Endothelial cell of umbilical vein (primary cell): Measurements from ENCODE around the gene FNDC8. TPM values are rescaled to one million over a fixed set of nuclear protein-coding genes. Genes with fewer than 3 reads are reported as not detected.

Experiments used
- BruUV-seq: library from RNA; stranded (reverse); fragments of 400-500 nt; replicated peaks from 2 replicates; lab custom pipeline; 2021; lab: Mats Ljungman, UMichigan
- CTCF ChIA-PET: fragments of 300-600, 350-600 bp; sonication (Branson Sonifier 250); formaldehyde crosslinking; loops from one replicate; lab custom pipeline; 2021; ENCODE audit warnings: antibody characterized with exemption, inconsistent platforms; lab: Charles Lee
- POLR2A ChIA-PET: fragments of 300-600, 350-600 bp; sonication (Branson Sonifier 250); formaldehyde crosslinking; loops from one replicate; lab custom pipeline; 2021; ENCODE audit warnings: antibody characterized with exemption, inconsistent platforms; lab: Charles Lee
- DNase-seq: peaks from one replicate; pipeline ENCODE4 v3.0.0-alpha.2; 2011; ENCODE audit warnings: low read depth, low spot score
- FAIRE-seq: peaks from 2 replicates; lab custom pipeline; 2011; peaks lifted over from hg19 to GRCh38; lab: Jason Lieb, UNC
- H2AFZ ChIP-seq: 2 replicates; pipeline ENCODE4 v1.6.0; 2012; ENCODE audit warnings: low read depth, low read length, control low read depth, inconsistent platforms
- H3K27ac ChIP-seq: 2 replicates; pipeline ENCODE4 v1.5.1; 2011; ENCODE audit warnings: low read depth, mild to moderate bottlenecking, control low read depth, low read length, moderate library complexity; ENCODE audit not compliant: insufficient read depth
- H3K27me3 ChIP-seq, 2 experiments: 2 replicates each; pipeline versions ENCODE4 v1.6.0 to v1.6.1; 2011; ENCODE audit warnings: low read length in 2 of 2, mixed read lengths in 1 of 2; ENCODE audit not compliant: control insufficient read depth in 2 of 2, insufficient read depth in 2 of 2
- H3K36me3 ChIP-seq, 2 experiments: 2 replicates in 1 of 2; 3 replicates in 1 of 2; pipeline ENCODE4 v1.5.1; 2011; ENCODE audit warnings: low read length in 2 of 2, mild to moderate bottlenecking in 1 of 2, moderate library complexity in 1 of 2; ENCODE audit not compliant: control insufficient read depth in 2 of 2, insufficient read depth in 2 of 2; ENCODE audit errors: extremely low read depth in 1 of 2
- H3K4me1 ChIP-seq: 3 replicates; pipeline ENCODE4 v1.5.1; 2011; ENCODE audit warnings: mild to moderate bottlenecking, low read length; ENCODE audit not compliant: control insufficient read depth, insufficient read depth; ENCODE audit errors: extremely low read depth
- H3K4me2 ChIP-seq: 2 replicates; pipeline ENCODE4 v1.6.1; 2011; ENCODE audit warnings: low read length, control low read depth, mixed read lengths; ENCODE audit not compliant: insufficient read depth
- H3K4me3 ChIP-seq, 3 experiments: fragments of 200-600 bp in 1 of 3; sonication (generic), shearing (Covaris generic) in 1 of 3; replicated peaks in 1 of 3; 2 replicates each; pipeline ENCODE4 v1.5.1; 2011 to 2016; ENCODE audit warnings: control low read depth in 3 of 3, low read length in 3 of 3, mild to moderate bottlenecking in 2 of 3, inconsistent platforms in 1 of 3, low read depth in 1 of 3, moderate library complexity in 1 of 3; ENCODE audit not compliant: insufficient read depth in 1 of 3
- H3K79me2 ChIP-seq: 2 replicates; pipeline ENCODE4 v1.6.0; 2012; ENCODE audit warnings: low read length, inconsistent platforms; ENCODE audit not compliant: control insufficient read depth, insufficient read depth
- H3K9ac ChIP-seq: replicated peaks from 2 replicates; pipeline ENCODE3; 2011; ENCODE audit warnings: low read length, control low read depth; ENCODE audit not compliant: insufficient read depth; ENCODE audit errors: extremely low read depth
- H3K9me1 ChIP-seq: replicated peaks from 3 replicates; pipeline ENCODE4 v1.6.0; 2011; ENCODE audit warnings: mild to moderate bottlenecking, low read length; ENCODE audit not compliant: control insufficient read depth, insufficient read depth; ENCODE audit errors: extremely low read depth
- H3K9me3 ChIP-seq: replicated peaks from 2 replicates; pipeline ENCODE4 v1.5.1; 2012; ENCODE audit warnings: low read length, inconsistent platforms; ENCODE audit not compliant: control insufficient read depth, insufficient read depth
- H4K20me1 ChIP-seq: replicated peaks from 2 replicates; pipeline ENCODE3; 2011; ENCODE audit warnings: mild to moderate bottlenecking, low read length; ENCODE audit not compliant: control insufficient read depth, insufficient read depth; ENCODE audit errors: extremely low read depth
- EZH2 ChIP-seq: IDR thresholded peaks from 2 replicates; pipeline ENCODE4 v1.6.1; 2012; ENCODE audit warnings: borderline replicate concordance, low read depth, mild to moderate bottlenecking, moderate library complexity, low read length, inconsistent platforms; ENCODE audit not compliant: severe bottlenecking
- FOS ChIP-seq: IDR thresholded peaks from 2 replicates; pipeline ENCODE4 v1.6.1; 2011; ENCODE audit warnings: mild to moderate bottlenecking, low read length, moderate library complexity, borderline replicate concordance; ENCODE audit not compliant: insufficient read depth
- GATA2 ChIP-seq: IDR thresholded peaks from 2 replicates; pipeline ENCODE4 v1.7.0; 2011; ENCODE audit warnings: low read depth, mild to moderate bottlenecking, moderate library complexity, mixed read lengths, low read length; ENCODE audit not compliant: insufficient read length, insufficient read depth
- JUN ChIP-seq: IDR thresholded peaks from 2 replicates; pipeline ENCODE4 v1.6.1; 2011; ENCODE audit warnings: borderline replicate concordance, low read depth; ENCODE audit not compliant: insufficient read length, insufficient read depth
- MYC ChIP-seq: IDR thresholded peaks from one replicate; pipeline ENCODE4 v1.6.1; 2011; ENCODE audit warnings: mild to moderate bottlenecking, low read depth, low read length
- POLR2A ChIP-seq: IDR thresholded peaks from 2 replicates; pipeline ENCODE4 v1.6.1; 2012; ENCODE audit warnings: low read depth, mild to moderate bottlenecking, control low read depth, low read length
- dilution Hi-C: fragments of 300-500 bp; cut with MboI; formaldehyde crosslinking; loops from one replicate; pipeline ENCODE4 v1.15.0; 2019; ENCODE audit warnings: low sequenced_read_pairs; ENCODE audit not compliant: extremely low pct_ligation_motif_present
- intact Hi-C: fragments of 100-400 bp; cut with micrococcal nuclease; formaldehyde crosslinking; loops from one replicate; pipeline ENCODE4 v1.10.0; 2022
- polyA plus RNA-seq, 4 experiments: library from polyadenylated mRNA; depleted of rRNA in 3 of 4; stranded (reverse) in 3 of 4; unstranded in 1 of 4; fragments of >200 nt; gene quantifications; 2 replicates each; pipeline versions ENCODE4 v1.2.1 to v1.2.3, GENCODE V29; 2011 to 2012; ENCODE audit warnings: missing spikeins in 1 of 4
- total RNA-seq: library from RNA; stranded (reverse); gene quantifications from 2 replicates; pipeline ENCODE4 v1.2.3, GENCODE V29; 2021
- TF ChIP-seq, protein P1 (sequence below): IDR thresholded peaks from 2 replicates; pipeline ENCODE4 v1.6.1; 2011; ENCODE audit not compliant: insufficient read depth, insufficient read length
- TF ChIP-seq, protein P2 (sequence below), 2 donors: IDR thresholded peaks; 1 replicate in 1 of 2; 2 replicates in 1 of 2; pipeline ENCODE4 v1.5.1; 2011; ENCODE audit warnings: low read length in 2 of 2, mild to moderate bottlenecking in 2 of 2, moderate library complexity in 2 of 2, control low read depth in 1 of 2, inconsistent platforms in 1 of 2, low read depth in 1 of 2; ENCODE audit not compliant: insufficient read depth in 1 of 2; ENCODE audit errors: extremely low read depth in 1 of 2

Gene FNDC8
- total and polyA plus RNA-seq, 2 donors (not counting 3 experiments of a cell fraction or from before 2014, with no cell fraction given) = not detected

DNA sequence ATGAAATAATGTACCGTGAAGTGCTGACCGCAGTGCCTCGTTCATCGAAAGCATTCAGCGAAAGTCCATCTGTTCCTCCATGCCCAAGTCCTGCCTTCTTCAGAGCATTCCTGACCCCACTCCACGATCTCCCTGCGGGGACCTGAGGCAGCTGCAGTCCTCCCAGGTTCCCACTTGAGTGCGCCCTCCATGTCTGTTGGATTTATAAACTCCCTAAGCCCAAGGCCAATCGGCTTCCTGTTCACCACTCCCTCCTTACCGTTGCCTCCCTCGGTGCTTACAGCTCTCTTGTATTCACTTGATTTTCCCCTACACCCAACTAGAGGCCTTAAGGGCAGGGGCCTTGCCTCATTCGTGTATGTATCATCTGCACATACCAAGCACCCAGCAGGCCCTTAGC is 4.6 kb upstream of the FNDC8 start:
- ChIA-PET CTCF (interaction anchor here (3.0 to 4.7 kb wide), 2 partner anchors 27 to 116 kb away, joined by 20 to 38 read pairs; no protein-coding TSS in a partner anchor), POLR2A (no interaction called here)
- no peak overlapping the region for H2AFZ ChIP-seq
- H3K9me1 ChIP-seq = no peaks in the 10 kb centered on the region
- no peaks in the 10 kb centered on the region for H3K36me3 ChIP-seq
- peaks cover 13% of the 10 kb centered on the region for H3K4me1 ChIP-seq
- H4K20me1 ChIP-seq = no peaks in the 10 kb centered on the region
- DNase-seq = no peak
- H3K79me2 ChIP-seq = peaks cover 9% of the 10 kb centered on the region
- no TSS peak for BruUV-seq
- no peaks in the 10 kb centered on the region for H3K9me3 ChIP-seq
- intact Hi-C loops = no loop called here
- no peak overlapping the region for H3K4me3 ChIP-seq
- FAIRE-seq = no peak
- dilution Hi-C loops = loop anchor here (25.0 kb wide), 1 partner anchor 130 kb away; the partner anchor contains the start of gene LIG3
- H3K4me2 ChIP-seq = no peak overlapping the region
- H3K27ac ChIP-seq = no peak overlapping the region
- H3K9ac ChIP-seq = no peak overlapping the region
- no peak for TF ChIP-seq FOS
- no peak for TF ChIP-seq MYC
- TF ChIP-seq, protein P1, sequence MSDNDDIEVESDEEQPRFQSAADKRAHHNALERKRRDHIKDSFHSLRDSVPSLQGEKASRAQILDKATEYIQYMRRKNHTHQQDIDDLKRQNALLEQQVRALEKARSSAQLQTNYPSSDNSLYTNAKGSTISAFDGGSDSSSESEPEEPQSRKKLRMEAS = no peak
- no peak for TF ChIP-seq EZH2
- TF ChIP-seq POLR2A = no peak
- no peak for TF ChIP-seq GATA2
- TF ChIP-seq JUN = no peak
- TF ChIP-seq, protein P2, sequence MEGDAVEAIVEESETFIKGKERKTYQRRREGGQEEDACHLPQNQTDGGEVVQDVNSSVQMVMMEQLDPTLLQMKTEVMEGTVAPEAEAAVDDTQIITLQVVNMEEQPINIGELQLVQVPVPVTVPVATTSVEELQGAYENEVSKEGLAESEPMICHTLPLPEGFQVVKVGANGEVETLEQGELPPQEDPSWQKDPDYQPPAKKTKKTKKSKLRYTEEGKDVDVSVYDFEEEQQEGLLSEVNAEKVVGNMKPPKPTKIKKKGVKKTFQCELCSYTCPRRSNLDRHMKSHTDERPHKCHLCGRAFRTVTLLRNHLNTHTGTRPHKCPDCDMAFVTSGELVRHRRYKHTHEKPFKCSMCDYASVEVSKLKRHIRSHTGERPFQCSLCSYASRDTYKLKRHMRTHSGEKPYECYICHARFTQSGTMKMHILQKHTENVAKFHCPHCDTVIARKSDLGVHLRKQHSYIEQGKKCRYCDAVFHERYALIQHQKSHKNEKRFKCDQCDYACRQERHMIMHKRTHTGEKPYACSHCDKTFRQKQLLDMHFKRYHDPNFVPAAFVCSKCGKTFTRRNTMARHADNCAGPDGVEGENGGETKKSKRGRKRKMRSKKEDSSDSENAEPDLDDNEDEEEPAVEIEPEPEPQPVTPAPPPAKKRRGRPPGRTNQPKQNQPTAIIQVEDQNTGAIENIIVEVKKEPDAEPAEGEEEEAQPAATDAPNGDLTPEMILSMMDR (IDR thresholded peaks at IDR 0.05; ENCODE audit: extremely low read depth in 1 of 2, insufficient read depth in 1 of 2, low read depth in 1 of 2, low read length in 2 of 2) = no peak
- H3K27me3 ChIP-seq = no peaks in the 10 kb centered on the region
